Measurements from ENCODE around the gene SH3BGRL2.
"Not testable (repeated sequence)": the region's sequence is repeated elsewhere in the genome, so short reads cannot be mapped to it uniquely, and the experiment has no call there.

Gene SH3BGRL2

GRCh38 chr6:79737172-79737571, 106.0 kb downstream of the SH3BGRL2 start:
- peak; percentile 30 for DNase-seq

- no peak for DNase-seq
Observed at GRCh38 chr6:79742030-79742429, 110.9 kb downstream of the SH3BGRL2 start.

- DNase-seq = not testable (repeated sequence)
Observed at GRCh38 chr6:79745282-79745681, 114.2 kb downstream of the SH3BGRL2 start.

GRCh38 chr6:79746325-79746724, 115.2 kb downstream of the SH3BGRL2 start:
- not testable (repeated sequence) for DNase-seq

- no peak for DNase-seq
Observed at GRCh38 chr6:79750806-79751205, 119.7 kb downstream of the SH3BGRL2 start.
